ENCODE data around the gene SEMA3E.

DNA sequence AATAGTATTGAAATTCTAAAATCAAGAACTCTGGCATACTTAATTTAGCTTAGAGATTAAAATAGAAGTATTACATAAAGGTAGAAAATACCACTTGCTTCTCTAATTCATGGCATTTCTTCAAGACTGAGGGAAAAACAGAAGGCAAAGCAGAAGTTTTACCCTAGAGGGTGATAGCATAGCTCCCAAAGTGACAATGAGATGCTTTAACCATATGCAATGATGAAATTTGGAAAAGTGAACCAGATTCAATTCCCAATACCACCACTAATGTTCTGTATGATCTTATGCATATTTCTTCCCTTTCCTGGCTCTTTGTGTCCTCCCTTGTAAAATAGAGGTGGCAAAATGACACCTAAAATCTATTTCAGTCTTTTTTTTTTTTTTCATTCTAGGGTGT lies 260.5 kb downstream of the SEMA3E start:
- TF ChIP-seq POLR2A (IDR thresholded peaks at IDR 0.05; ENCODE audit: low read depth) (no peak), CTCF (IDR thresholded peaks at IDR 0.05) (no peak), POLR2AphosphoS5 (IDR thresholded peaks at IDR 0.05) (no peak)
